ACC112 (cell line): ENCODE measurements around the gene LNX2.
A peak's percentile ranks its signal among the peaks of the same experiment; 100 is the strongest.

Source experiments
- H2AFZ ChIP-seq: fragments of 200-600 bp; sonication (generic); one replicate; pipeline ENCODE4 v1.6.0; 2017; ENCODE audit warnings: antibody characterized with exemption, low read length; ENCODE audit not compliant: unreplicated experiment
- H3K27ac ChIP-seq: fragments of 200-600 bp; sonication (generic); 2 replicates; pipeline ENCODE4 v1.5.1; 2014; ENCODE audit warnings: low read depth, mild to moderate bottlenecking, antibody characterized with exemption, low read length, moderate library complexity
- H3K27me3 ChIP-seq: fragments of 200-600 bp; sonication (generic); 2 replicates; pipeline ENCODE4 v1.6.1; 2014; ENCODE audit warnings: mild to moderate bottlenecking, antibody characterized with exemption, low read length, moderate library complexity, mixed read lengths; ENCODE audit not compliant: insufficient read depth
- H3K36me3 ChIP-seq: fragments of 200-600 bp; sonication (generic); 2 replicates; pipeline ENCODE4 v1.6.1; 2016; ENCODE audit warnings: mild to moderate bottlenecking, antibody characterized with exemption, low read length, moderate library complexity, mixed read lengths; ENCODE audit not compliant: insufficient read depth
- H3K4me1 ChIP-seq: fragments of 200-600 bp; sonication (generic); one replicate; pipeline ENCODE4 v1.6.1; 2016; ENCODE audit warnings: low read length, mixed read lengths; ENCODE audit not compliant: insufficient read depth, unreplicated experiment, control insufficient read depth
- H3K4me3 ChIP-seq: fragments of 200-600 bp; sonication (generic); 2 replicates; pipeline ENCODE4 v1.5.1; 2014; ENCODE audit warnings: mild to moderate bottlenecking, low read depth, low read length
- H3K79me2 ChIP-seq: fragments of 200-600 bp; sonication (generic); one replicate; pipeline ENCODE4 v1.6.0; 2016; ENCODE audit warnings: low read length; ENCODE audit not compliant: control insufficient read depth, unreplicated experiment, insufficient read depth

Gene LNX2

DNA sequence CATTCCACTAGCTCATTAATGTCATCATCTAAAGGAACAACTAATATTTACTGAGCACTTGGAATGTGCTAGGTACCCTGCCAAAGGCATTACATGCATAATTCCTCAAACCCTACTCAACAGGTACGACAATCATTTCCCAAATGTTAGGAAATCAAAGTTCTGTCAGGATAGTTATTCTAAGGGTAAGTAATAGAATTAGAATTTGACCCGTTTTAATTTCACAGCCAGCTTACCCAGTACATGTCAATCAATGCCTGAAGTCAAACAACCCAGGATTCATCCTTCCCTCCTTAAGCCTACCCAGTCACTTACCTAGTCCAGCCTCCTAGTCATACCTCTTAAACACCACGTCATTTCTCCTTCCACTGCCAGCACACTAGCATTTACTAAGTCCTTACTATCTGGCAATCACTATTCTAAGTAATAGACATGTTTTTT is 2.4 kb downstream of the LNX2 start:
- 0 out of 2 replicates have a peak, but pooled peaks cover under 1% of the 10 kb centered on the region for H3K36me3 ChIP-seq
- H3K79me2 ChIP-seq = peaks cover 70% of the 10 kb centered on the region
- H3K4me1 ChIP-seq = peaks cover 12% of the 10 kb centered on the region
- no peak overlapping the region for H3K27ac ChIP-seq
- no peak overlapping the region for H2AFZ ChIP-seq
- no peaks in the 10 kb centered on the region for H3K27me3 ChIP-seq
- no peak overlapping the region for H3K4me3 ChIP-seq

DNA sequence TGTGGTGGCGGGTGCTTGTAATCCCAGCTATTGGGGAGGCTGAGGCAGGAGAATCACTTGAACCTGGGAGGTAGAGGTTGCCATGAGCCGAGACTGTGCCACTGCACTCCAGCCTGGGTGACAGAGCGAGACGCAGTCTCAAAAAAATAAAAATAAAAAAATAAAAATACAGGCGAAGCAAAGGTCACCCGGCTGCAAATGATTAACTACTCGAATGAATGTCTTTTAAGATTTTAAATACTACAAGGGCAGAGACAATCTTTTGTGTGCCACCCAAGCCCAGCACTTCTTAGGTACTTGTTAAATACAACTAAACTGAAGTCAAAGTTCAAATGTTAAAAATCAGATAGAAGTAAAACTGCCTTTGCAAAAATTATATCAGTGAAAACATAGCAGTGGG is 6.7 kb downstream of the LNX2 start:
- Histone ChIP-seq H3K27ac (no peak overlapping the region), H2AFZ (no peak overlapping the region), H3K36me3 (no peaks in the 10 kb centered on the region), H3K4me1 (peaks cover 1% of the 10 kb centered on the region), H3K79me2 (peaks cover 58% of the 10 kb centered on the region), H3K27me3 (no peaks in the 10 kb centered on the region), H3K4me3 (no peak overlapping the region)

DNA sequence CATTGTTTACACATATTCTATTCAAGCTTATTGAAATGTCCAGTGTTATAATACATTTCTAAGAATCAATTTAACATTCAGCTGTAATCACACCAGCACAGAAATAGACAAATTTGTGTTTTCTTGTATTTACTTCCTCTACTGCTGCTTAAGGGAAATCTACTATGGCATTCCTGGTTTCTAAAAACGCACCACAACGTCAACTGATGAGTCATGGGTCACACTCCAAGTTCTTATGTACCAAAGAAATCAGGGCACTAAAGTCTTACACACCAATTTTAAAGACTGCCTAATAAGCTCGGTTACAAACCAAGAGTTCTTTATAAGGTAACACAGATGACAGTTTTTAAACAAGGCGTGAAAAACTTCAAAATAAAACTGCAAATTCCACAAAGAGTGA is 13.2 kb downstream of the LNX2 start:
- Histone ChIP-seq H3K36me3 (no peaks in the 10 kb centered on the region), H2AFZ (no peak overlapping the region), H3K27ac (peak overlapping the region; percentile 68), H3K27me3 (no peaks in the 10 kb centered on the region), H3K4me1 (peaks cover 32% of the 10 kb centered on the region), H3K4me3 (0 out of 2 replicates have a peak overlapping the region, but pooled peaks have one; percentile 0), H3K79me2 (peaks cover 35% of the 10 kb centered on the region)

DNA sequence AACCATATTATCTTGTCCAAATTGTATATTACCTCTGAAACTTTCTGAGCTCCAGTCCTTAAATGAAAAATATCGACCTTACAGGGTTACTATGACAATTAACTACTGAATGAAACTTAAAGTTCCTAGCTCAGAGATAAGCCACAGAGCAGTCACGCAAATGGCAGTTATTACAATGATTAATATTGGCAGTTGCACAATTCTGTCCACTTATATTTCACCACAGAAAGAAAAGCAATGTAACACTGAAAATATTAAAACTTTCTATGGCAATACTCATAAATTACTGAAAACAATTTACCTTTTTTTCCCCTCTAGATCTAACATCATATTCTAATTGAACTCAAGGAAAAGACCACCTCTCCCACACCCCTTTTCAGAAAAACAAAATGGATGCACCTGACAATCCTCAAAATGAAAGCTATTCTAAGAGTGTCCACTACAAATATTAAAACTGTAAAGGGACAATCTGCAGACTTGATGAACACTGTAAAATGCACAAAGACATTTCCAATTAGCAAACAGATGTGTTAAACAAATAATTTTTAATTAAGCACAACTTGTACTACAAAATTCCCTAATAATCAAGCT is 14.6 kb downstream of the LNX2 start:
- H3K4me1 ChIP-seq = peaks cover 35% of the 10 kb centered on the region
- peaks cover 30% of the 10 kb centered on the region for H3K79me2 ChIP-seq
- no peak overlapping the region for H2AFZ ChIP-seq
- H3K27me3 ChIP-seq = no peaks in the 10 kb centered on the region
- peak overlapping the region; percentile 32; the same call in 1 of the 2 replicates for H3K4me3 ChIP-seq
- H3K27ac ChIP-seq = peak overlapping the region; percentile 68
- no peaks in the 10 kb centered on the region for H3K36me3 ChIP-seq

DNA sequence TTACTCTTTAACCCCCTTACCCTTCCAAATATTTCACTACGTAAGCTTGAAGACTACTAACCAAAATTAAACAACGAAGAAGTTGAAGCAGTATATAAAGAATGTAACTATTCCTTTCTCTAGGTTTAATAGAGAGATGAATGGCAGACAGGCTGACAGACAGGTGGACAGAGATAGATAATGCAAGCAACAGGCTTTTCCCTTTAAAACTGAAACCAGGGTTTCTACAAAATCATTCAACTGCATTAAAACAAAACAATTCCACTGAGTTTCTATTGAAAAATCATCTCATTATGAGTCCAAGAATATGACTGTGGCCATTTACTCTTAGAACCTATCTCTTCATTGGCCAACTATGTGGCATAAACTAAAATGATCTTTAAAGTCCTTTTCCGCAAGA is 15.2 kb downstream of the LNX2 start:
- H3K27ac ChIP-seq = peak overlapping the region; percentile 68

DNA sequence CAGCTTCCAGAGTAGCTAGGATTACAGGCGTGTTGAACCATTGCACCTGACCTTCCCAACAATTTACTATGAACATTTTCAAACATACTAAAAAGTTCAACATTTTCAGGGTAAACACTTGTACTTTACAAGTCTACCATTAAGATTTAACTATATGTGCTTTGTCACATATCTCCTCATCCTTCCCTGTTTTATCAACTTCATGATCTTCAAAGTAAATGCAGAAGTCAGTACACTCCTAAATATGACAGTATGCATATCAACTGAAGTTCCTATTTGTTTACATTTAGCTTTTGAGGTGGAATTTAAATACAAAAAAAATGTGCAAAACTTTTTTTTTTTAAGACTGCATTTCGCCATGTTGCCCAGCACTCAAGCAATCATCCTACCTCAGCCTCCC is 18.5 kb downstream of the LNX2 start:
- Histone ChIP-seq H3K4me3 (no peak overlapping the region), H3K4me1 (peaks cover 43% of the 10 kb centered on the region), H3K27me3 (no peaks in the 10 kb centered on the region), H2AFZ (no peak overlapping the region), H3K79me2 (peaks cover 31% of the 10 kb centered on the region), H3K27ac (no peak overlapping the region), H3K36me3 (no peaks in the 10 kb centered on the region)

More for the DNA sequence above, 15.2 kb downstream of the LNX2 start:
- H3K36me3 ChIP-seq = no peaks in the 10 kb centered on the region
- H3K4me3 ChIP-seq = peak overlapping the region; percentile 32; the same call in 1 of the 2 replicates
- H3K27me3 ChIP-seq = no peaks in the 10 kb centered on the region
- H3K79me2 ChIP-seq = peaks cover 29% of the 10 kb centered on the region
- peaks cover 41% of the 10 kb centered on the region for H3K4me1 ChIP-seq
- no peak overlapping the region for H2AFZ ChIP-seq

DNA sequence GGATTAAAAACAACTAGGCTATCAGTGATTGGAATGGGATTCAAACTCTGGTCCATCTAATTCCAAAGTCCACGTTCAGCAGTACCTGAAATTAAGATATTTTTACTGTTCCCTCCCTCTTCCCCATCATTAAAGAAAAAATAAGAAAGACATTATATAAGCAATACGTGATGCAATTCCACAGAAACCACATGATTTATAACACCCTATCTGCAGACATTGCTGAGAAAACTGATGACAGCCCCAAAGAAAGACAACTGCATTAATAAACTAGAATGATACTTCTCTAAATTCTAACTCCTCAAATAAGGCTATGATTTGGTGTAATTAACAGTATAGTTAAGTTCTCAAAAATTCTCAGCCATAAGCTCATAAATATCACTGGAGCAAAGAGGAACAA is 19.1 kb downstream of the LNX2 start:
- Histone ChIP-seq H3K27ac (no peak overlapping the region), H3K4me1 (peaks cover 37% of the 10 kb centered on the region), H3K4me3 (no peak overlapping the region), H3K79me2 (peaks cover 32% of the 10 kb centered on the region), H3K36me3 (no peaks in the 10 kb centered on the region), H3K27me3 (no peaks in the 10 kb centered on the region), H2AFZ (no peak overlapping the region)

DNA sequence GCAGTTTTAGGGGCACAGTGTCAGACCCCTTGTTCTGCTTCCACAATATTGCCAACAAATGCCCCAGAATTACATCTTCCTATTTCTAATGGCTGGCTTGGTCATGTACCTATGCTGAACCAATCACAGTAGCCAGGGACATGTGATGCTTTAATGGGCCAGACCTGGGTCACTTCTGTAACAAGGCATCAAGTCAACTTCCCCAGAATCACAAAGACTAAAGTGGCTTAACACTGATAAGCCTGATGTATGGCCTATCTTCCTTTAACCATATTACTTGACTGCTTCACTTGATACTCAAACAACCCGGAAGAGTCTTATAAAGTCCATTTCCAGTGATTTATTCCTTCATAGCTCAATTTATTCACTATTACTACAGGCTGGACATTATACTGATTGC is 19.6 kb downstream of the LNX2 start:
- H3K27me3 ChIP-seq = no peaks in the 10 kb centered on the region
- peaks cover 28% of the 10 kb centered on the region for H3K79me2 ChIP-seq
- H3K36me3 ChIP-seq = no peaks in the 10 kb centered on the region
- H3K4me1 ChIP-seq = peaks cover 32% of the 10 kb centered on the region
- peak overlapping the region; percentile 73 for H3K27ac ChIP-seq
- no peak overlapping the region for H3K4me3 ChIP-seq
- H2AFZ ChIP-seq = no peak overlapping the region

DNA sequence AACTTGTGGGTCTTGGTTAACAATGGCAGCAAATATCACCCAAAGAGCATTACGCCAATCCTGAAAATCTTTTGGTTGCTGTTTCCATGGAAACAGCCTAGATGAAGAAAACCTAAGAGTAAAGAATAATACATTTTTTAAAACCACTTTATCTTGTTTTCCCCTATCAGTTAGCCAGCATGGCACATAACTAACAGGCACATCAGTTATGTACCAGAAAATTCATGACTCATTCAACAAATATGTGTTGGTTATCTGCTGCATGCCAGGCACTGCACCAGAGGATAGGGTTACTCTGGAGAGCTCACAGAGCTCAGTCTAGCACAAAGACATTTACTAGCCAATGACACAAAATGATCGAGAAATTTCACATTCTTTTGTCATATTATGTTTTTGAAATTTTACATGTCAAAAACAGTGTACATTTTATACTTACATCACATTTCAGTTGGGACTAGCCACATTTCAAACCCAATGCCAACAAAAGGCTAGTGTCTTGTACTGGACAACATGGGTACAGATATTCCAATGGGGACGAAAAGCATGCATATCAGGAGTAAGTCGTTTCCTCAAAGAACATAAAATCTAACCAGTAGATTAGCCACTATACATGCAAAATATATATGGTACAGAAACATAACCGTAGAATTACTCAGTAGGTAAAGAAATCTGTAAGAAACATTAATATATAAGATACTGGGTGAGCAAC is 20.3 kb downstream of the LNX2 start:
- Histone ChIP-seq H3K4me1 (peaks cover 25% of the 10 kb centered on the region), H2AFZ (no peak overlapping the region), H3K79me2 (peaks cover 23% of the 10 kb centered on the region), H3K4me3 (no peak overlapping the region; the same call in 1 of the 2 replicates), H3K36me3 (no peaks in the 10 kb centered on the region), H3K27me3 (no peaks in the 10 kb centered on the region), H3K27ac (peak overlapping the region; percentile 73)

DNA sequence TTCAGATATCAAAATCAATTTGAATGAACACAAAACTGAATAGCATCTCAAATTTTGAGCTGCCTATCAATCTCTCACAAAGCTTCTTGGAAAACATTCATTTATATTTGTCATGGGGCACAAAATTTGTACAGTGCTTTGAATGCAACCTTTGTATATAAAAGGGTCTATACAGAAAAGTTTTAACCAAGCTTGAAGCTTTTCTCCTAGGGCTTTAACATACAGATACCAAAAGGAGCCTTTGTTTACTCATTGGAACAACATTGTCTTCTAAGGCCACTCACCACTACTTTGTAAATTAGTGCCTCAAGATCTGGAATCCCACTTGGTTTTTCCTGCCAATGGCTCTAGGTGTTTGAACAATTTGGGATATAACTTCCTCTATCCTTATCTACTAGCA is 21.2 kb downstream of the LNX2 start:
- Histone ChIP-seq H3K4me3 (no peak overlapping the region), H3K79me2 (peaks cover 21% of the 10 kb centered on the region), H2AFZ (no peak overlapping the region), H3K27me3 (no peaks in the 10 kb centered on the region), H3K27ac (peak overlapping the region; percentile 73), H3K4me1 (peaks cover 23% of the 10 kb centered on the region), H3K36me3 (no peaks in the 10 kb centered on the region)
